CD14-positive monocyte (primary cell): ENCODE measurements around the gene KITLG. TPM values are rescaled to one million over a fixed set of nuclear protein-coding genes. Genes with fewer than 3 reads are reported as not detected.

ENCODE experiments used
- DNase-seq, 3 donors: peaks; one replicate each; pipeline ENCODE4 v3.0.0-alpha.2; 2011 to 2022
- H2AFZ ChIP-seq: 2 replicates; pipeline ENCODE4 v1.6.0; 2012; ENCODE audit warnings: mild to moderate bottlenecking, low read depth, low read length, inconsistent platforms; ENCODE audit not compliant: insufficient read depth, poor library complexity, severe bottlenecking
- H3K27ac ChIP-seq, 2 donors: 1 replicate in 1 of 2; 2 replicates in 1 of 2; pipeline ENCODE4 v1.5.1; 2012 to 2013; ENCODE audit warnings: low read length in 2 of 2, control low read depth in 1 of 2, inconsistent platforms in 1 of 2, low read depth in 1 of 2, mild to moderate bottlenecking in 1 of 2
- H3K27me3 ChIP-seq, 2 donors: one replicate each; pipeline versions ENCODE4 v1.6.0 to v1.6.1; 2011 to 2013; ENCODE audit warnings: low read length in 2 of 2; ENCODE audit not compliant: control insufficient read depth in 2 of 2, insufficient read depth in 2 of 2
- H3K36me3 ChIP-seq, 2 donors: replicated peaks in 1 of 2; 1 replicate in 1 of 2; 2 replicates in 1 of 2; pipeline versions ENCODE4 v1.5.1 to v1.6.1; 2012 to 2013; ENCODE audit warnings: low read length in 2 of 2, control low read depth in 1 of 2, inconsistent platforms in 1 of 2, mild to moderate bottlenecking in 1 of 2; ENCODE audit not compliant: insufficient read depth in 2 of 2, control insufficient read depth in 1 of 2
- H3K4me1 ChIP-seq, 2 donors: 1 replicate in 1 of 2; 2 replicates in 1 of 2; pipeline versions ENCODE4 v1.5.1 to v1.6.1; 2012 to 2013; ENCODE audit warnings: low read length in 2 of 2, control low read depth in 1 of 2, inconsistent platforms in 1 of 2, mild to moderate bottlenecking in 1 of 2, moderate library complexity in 1 of 2; ENCODE audit not compliant: insufficient read depth in 2 of 2, control insufficient read depth in 1 of 2
- H3K4me2 ChIP-seq: replicated peaks from 2 replicates; pipeline ENCODE3; 2012; ENCODE audit warnings: low read length, moderate library complexity, mild to moderate bottlenecking; ENCODE audit not compliant: poor library complexity, severe bottlenecking; ENCODE audit errors: extremely low read depth
- H3K4me3 ChIP-seq, 3 experiments: fragments of 200-600 bp in 1 of 3; sonication (generic) in 1 of 3; replicated peaks in 1 of 3; 1 replicate in 2 of 3; 2 replicates in 1 of 3; pipeline ENCODE4 v1.5.1; 2011 to 2013; ENCODE audit warnings: low read length in 3 of 3, mild to moderate bottlenecking in 3 of 3, control low read depth in 2 of 3, low read depth in 2 of 3, inconsistent platforms in 1 of 3, moderate library complexity in 1 of 3
- H3K79me2 ChIP-seq: 2 replicates; pipeline ENCODE4 v1.6.0; 2012; ENCODE audit warnings: mild to moderate bottlenecking, control low read depth, inconsistent platforms, low read length, moderate library complexity; ENCODE audit not compliant: insufficient read depth
- H3K9ac ChIP-seq: 2 replicates; pipeline ENCODE4 v1.6.0; 2017; ENCODE audit warnings: low read length, mild to moderate bottlenecking; ENCODE audit not compliant: insufficient read depth, poor library complexity, severe bottlenecking
- H3K9me3 ChIP-seq, 2 donors: replicated peaks in 1 of 2; 1 replicate in 1 of 2; 2 replicates in 1 of 2; pipeline versions ENCODE4 v1.5.1 to v1.6.1; 2012 to 2013; ENCODE audit warnings: low read length in 2 of 2, control low read depth in 1 of 2; ENCODE audit not compliant: control insufficient read depth in 1 of 2, insufficient read depth in 1 of 2
- H4K20me1 ChIP-seq: 2 replicates; pipeline ENCODE4 v1.6.0; 2012; ENCODE audit warnings: mild to moderate bottlenecking, low read length, control low read depth, moderate library complexity; ENCODE audit not compliant: insufficient read depth
- H3K27ac Mint-ChIP-seq, 7 donors: one replicate each; pipeline ENCODE4 v1.8.0; 2020; ENCODE audit warnings: mild to moderate bottlenecking in 7 of 7, mixed read lengths in 7 of 7, moderate library complexity in 6 of 7, inconsistent platforms in 2 of 7
- H3K27me3 Mint-ChIP-seq, 3 donors: one replicate each; pipeline ENCODE4 v1.8.0; 2021 to 2022; ENCODE audit warnings: low read depth in 3 of 3, mild to moderate bottlenecking in 3 of 3, mixed read lengths in 3 of 3, moderate library complexity in 3 of 3, inconsistent platforms in 1 of 3
- H3K36me3 Mint-ChIP-seq, 2 donors: one replicate each; pipeline ENCODE4 v1.8.0; 2020; ENCODE audit warnings: mixed read lengths in 2 of 2, inconsistent platforms in 1 of 2, mild to moderate bottlenecking in 1 of 2
- H3K4me1 Mint-ChIP-seq: one replicate; pipeline ENCODE4 v1.8.0; 2020; ENCODE audit warnings: mild to moderate bottlenecking, mixed read lengths
- H3K4me3 Mint-ChIP-seq, 2 donors: one replicate each; pipeline ENCODE4 v1.8.0; 2020; ENCODE audit warnings: mild to moderate bottlenecking in 2 of 2, mixed read lengths in 2 of 2, moderate library complexity in 1 of 2
- H3K9me3 Mint-ChIP-seq, 7 donors: one replicate each; pipeline ENCODE4 v1.8.0; 2020 to 2022; ENCODE audit warnings: mixed read lengths in 7 of 7, mild to moderate bottlenecking in 6 of 7, moderate library complexity in 6 of 7, inconsistent platforms in 2 of 7
- CTCF ChIP-seq: fragments of 200-600 bp; IDR thresholded peaks from one replicate; pipeline ENCODE4 v1.8.0; 2022; ENCODE audit warnings: antibody characterized with exemption, mild to moderate bottlenecking
- WGBS: methylation state at CpG from one replicate; pipeline ENCODE4 v1.1.5; 2013; ENCODE audit warnings: missing lambda C conversion rate; ENCODE audit not compliant: insufficient coverage; 5-methylcytosine and 5-hydroxymethylcytosine counted together
- intact Hi-C, 2 donors: fragments of 100-400 bp; cut with micrococcal nuclease; formaldehyde crosslinking; loops; one replicate each; pipeline versions ENCODE4 v1.15.0 to v1.15.1; 2023
- polyA plus RNA-seq, 3 donors: library from polyadenylated mRNA; depleted of rRNA in 1 of 3; unstranded in 2 of 3; stranded (reverse) in 1 of 3; fragments of 300-500 nt in 2 of 3; fragments of >200 nt in 1 of 3; fragmentation: Illumina TruSeq in 2 of 3; gene quantifications; 1 replicate in 2 of 3; 2 replicates in 1 of 3; pipeline ENCODE4 v1.2.3, GENCODE V29; 2012 to 2021

The KITLG gene
- polyA plus RNA-seq, 3 donors: 0.03 to 0.07 TPM; not detected in 1

- H3K9ac ChIP-seq: no peak overlapping the region
- Mint-ChIP-seq H3K27me3 (peaks cover 0 to 2% (median 0%) of the 10 kb centered on the region in 3 donors), H3K4me1 (no peaks in the 10 kb centered on the region), H3K36me3 (no peaks in the 10 kb centered on the region), H3K4me3 (no peak overlapping the region), H3K9me3 (peaks cover 0 to 3% (median 0%) of the 10 kb centered on the region in 7 donors), H3K27ac (no peak overlapping the region)
- H3K4me1 ChIP-seq: no peaks in the 10 kb centered on the region
- no peak for DNase-seq
- no peak overlapping the region for H2AFZ ChIP-seq
- no peak overlapping the region for H3K4me2 ChIP-seq
- 98% methylated on average over 6 of the region's 10 CpGs for WGBS
- H3K9me3 ChIP-seq: no peaks in the 10 kb centered on the region
- no peaks in the 10 kb centered on the region for H3K27me3 ChIP-seq
- no peak overlapping the region for H3K4me3 ChIP-seq
- no peaks in the 10 kb centered on the region for H3K36me3 ChIP-seq
- TF ChIP-seq CTCF: no peak
- intact Hi-C loops: no loop called here
- H4K20me1 ChIP-seq: no peaks in the 10 kb centered on the region
- H3K79me2 ChIP-seq: no peaks in the 10 kb centered on the region
- H3K27ac ChIP-seq: no peak overlapping the region
These were observed 35.0 kb downstream of the KITLG start for GRCh38 chr12:88544991-88545980.

- intact Hi-C loops: no loop called here
- H2AFZ ChIP-seq: no peak overlapping the region
- DNase-seq: no peak
- no peaks in the 10 kb centered on the region for H3K4me1 ChIP-seq
- no peaks in the 10 kb centered on the region for H4K20me1 ChIP-seq
- no peak overlapping the region for H3K4me3 ChIP-seq
- H3K4me2 ChIP-seq: no peak overlapping the region
- H3K27me3 ChIP-seq: no peaks in the 10 kb centered on the region
- no peak for TF ChIP-seq CTCF
- H3K9me3 ChIP-seq: no peaks in the 10 kb centered on the region
- H3K27ac ChIP-seq: no peak overlapping the region
- Mint-ChIP-seq H3K4me3 (no peak overlapping the region), H3K4me1 (no peaks in the 10 kb centered on the region), H3K27me3 (peaks cover 0 to 3% (median 0%) of the 10 kb centered on the region in 3 donors), H3K9me3 (peaks cover 0 to 6% (median 2%) of the 10 kb centered on the region in 7 donors), H3K27ac (no peak overlapping the region), H3K36me3 (no peaks in the 10 kb centered on the region)
- no CpG with 5 or more reads among the region's 1 CpG for WGBS
- H3K36me3 ChIP-seq: no peaks in the 10 kb centered on the region
- no peak overlapping the region for H3K9ac ChIP-seq
- no peaks in the 10 kb centered on the region for H3K79me2 ChIP-seq
These were observed 40.4 kb downstream of the KITLG start for GRCh38 chr12:88539893-88540292.
